HFF-Myc (cell line): ENCODE results near the gene PHF12.

Experiments used
- DNase-seq: peaks from one replicate; pipeline ENCODE4 v3.0.0-alpha.2; 2011; ENCODE audit warnings: low read depth; ENCODE audit errors: extremely low read depth
- H3K4me3 ChIP-seq: replicated peaks from 2 replicates; pipeline ENCODE4 v1.5.1; 2011; ENCODE audit warnings: low read depth, mild to moderate bottlenecking, control low read depth, low read length
- CTCF ChIP-seq: IDR thresholded peaks from 2 replicates; pipeline ENCODE4 v1.5.1; 2012; ENCODE audit warnings: mild to moderate bottlenecking, low read depth, low read length, control low read depth; ENCODE audit errors: missing control alignments

PHF12 gene

GRCh38 chr17:28975031-28975430 is 23.7 kb upstream of the PHF12 start:
- no peak for TF ChIP-seq CTCF
- no peak overlapping the region for H3K4me3 ChIP-seq
- no peak for DNase-seq

- H3K4me3 ChIP-seq = no peak overlapping the region
- no peak for DNase-seq
- TF ChIP-seq CTCF = no peak
Observed at GRCh38 chr17:28974451-28974850, 23.1 kb upstream of the PHF12 start.

- no peak for DNase-seq
- H3K4me3 ChIP-seq = no peak overlapping the region
- no peak for TF ChIP-seq CTCF
Observed at GRCh38 chr17:28973425-28973824, 22.1 kb upstream of the PHF12 start.

GRCh38 chr17:28972437-28972836 is 21.1 kb upstream of the PHF12 start:
- H3K4me3 ChIP-seq = no peak overlapping the region
- no peak for TF ChIP-seq CTCF
- no peak for DNase-seq

- no peak overlapping the region for H3K4me3 ChIP-seq
- no peak for TF ChIP-seq CTCF
- DNase-seq = no peak
Observed at GRCh38 chr17:28970879-28971278, 19.6 kb upstream of the PHF12 start.

GRCh38 chr17:28969706-28970393 is 18.5 kb upstream of the PHF12 start:
- no peak for DNase-seq
- no peak overlapping the region for H3K4me3 ChIP-seq
- no peak for TF ChIP-seq CTCF

GRCh38 chr17:28968914-28969295 is 17.6 kb upstream of the PHF12 start:
- no peak for DNase-seq
- no peak for TF ChIP-seq CTCF
- H3K4me3 ChIP-seq = no peak overlapping the region
